ENCODE data around the gene ZMAT5. TPM values are rescaled to one million over a fixed set of nuclear protein-coding genes. Genes with fewer than 3 reads are reported as not detected.

ZMAT5 gene
- total and polyA plus RNA-seq, 9 of the 15 experiments (the other 6 are each of a cell fraction or from before 2014, with no cell fraction given), result 2.0 to 25.2 (median 11.9) TPM

DNA sequence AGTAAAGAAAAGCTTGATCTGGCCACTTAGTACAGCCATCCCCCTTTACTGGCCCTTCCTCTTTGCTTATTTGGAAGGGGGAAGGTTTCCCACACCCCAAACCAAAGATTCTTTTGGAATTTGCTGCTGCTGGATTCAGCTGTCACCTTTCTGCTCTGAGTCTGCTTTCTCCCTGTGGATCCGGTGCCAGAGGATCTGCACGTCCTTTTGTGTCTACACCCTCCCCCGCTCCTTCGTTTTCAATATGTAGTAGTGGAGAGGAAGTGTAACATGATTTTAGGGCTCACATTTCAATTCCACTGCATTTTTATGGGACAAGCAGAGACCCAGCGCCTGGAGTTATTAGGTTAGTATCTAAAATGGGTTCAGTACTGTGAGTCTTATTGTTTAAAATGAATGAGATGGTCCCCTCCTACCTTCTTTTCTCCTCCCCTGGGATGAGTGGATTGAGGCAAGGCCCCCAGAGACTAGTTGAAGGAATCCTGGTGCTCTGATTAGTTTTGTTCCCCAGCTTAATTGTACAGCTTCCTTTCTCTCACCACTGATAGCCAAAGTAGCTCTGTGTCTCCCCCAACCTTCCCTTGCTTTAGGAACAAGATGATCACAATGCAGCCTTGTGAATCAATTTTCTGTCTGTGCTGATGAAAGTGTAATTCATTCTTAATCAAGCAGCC, 77.5 kb downstream of the ZMAT5 start:
- Histone ChIP-seq H3K36me3 (ENCODE audit: control insufficient read depth, insufficient read depth, low read length) (peaks cover 25% of the 10 kb centered on the region; the same call in 1 of the 3 replicates), H3K9ac (ENCODE audit: insufficient read depth in 1 of 2, low read depth in 2 of 2, low read length in 2 of 2) (no peak overlapping the region), H3K4me2 (ENCODE audit: insufficient read depth, low read length) (no peak overlapping the region), H3K9me1 (ENCODE audit: control insufficient read depth, insufficient read depth, low read length) (peaks cover 2% of the 10 kb centered on the region), H3K4me3 (no peak overlapping the region), H4K20me1 (replicated peaks; ENCODE audit: control insufficient read depth, insufficient read depth, low read length) (no peaks in the 10 kb centered on the region), H2AFZ (ENCODE audit: low read depth, low read length) (no peak overlapping the region), H3K9me3 (replicated peaks; ENCODE audit: control insufficient read depth, insufficient read depth, low read depth, low read length) (no peaks in the 10 kb centered on the region), H3K79me2 (ENCODE audit: control insufficient read depth, insufficient read depth, low read length) (no peaks in the 10 kb centered on the region), H3K27ac (ENCODE audit: extremely low read depth, low read depth, low read length) (no peak overlapping the region), H3K27me3 (ENCODE audit: control insufficient read depth in 2 of 2, insufficient read depth in 2 of 2, low read length in 2 of 2) (no peaks in the 10 kb centered on the region), H3K4me1 (replicated peaks in 1 of 2; ENCODE audit: control insufficient read depth in 2 of 2, insufficient read depth in 2 of 2, low read length in 2 of 2) (peaks cover 0 to 13% of the 10 kb centered on the region in 2 experiments; a peak in 2 of 5 replicates)
- DNase-seq (ENCODE audit: extremely low read depth in 1 of 4, low spot score in 3 of 4) (no peak), ATAC-seq (no peak; the same call in 2 of the 3 replicates), FAIRE-seq (no peak)
- in situ Hi-C loops (cut with MboI), result loop anchor here (25.0 kb wide), 1 partner anchor 398 kb away; the partner anchor contains the start of gene HORMAD2
- intact Hi-C loops (cut with micrococcal nuclease), result no loop called here
- CTCF ChIA-PET (ENCODE audit: low intra/inter-chr PET ratio), result interaction anchor here (0.7 to 3.0 kb wide), 3 partner anchors 37 to 399 kb away, joined by 3 to 29 read pairs (median 9); no protein-coding TSS in a partner anchor
- no TSS peak for BruUV-seq (replicated peaks)
- no peak for TF ChIP-seq FOXK2 (conservative IDR thresholded peaks at IDR 0.05 in 1 of 2, IDR thresholded peaks at IDR 0.05 in 1 of 2; ENCODE audit: low read depth in 2 of 2)
- WGBS (ENCODE audit: insufficient coverage, low coverage, missing lambda C conversion rate), result 89% methylated on average over 5 of the region's 5 CpGs
- POLR2A ChIA-PET, result interaction anchor here (0.6 to 1.3 kb wide), 4 partner anchors 9 to 367 kb away, joined by 3 to 6 read pairs (median 4); no protein-coding TSS in a partner anchor

DNA sequence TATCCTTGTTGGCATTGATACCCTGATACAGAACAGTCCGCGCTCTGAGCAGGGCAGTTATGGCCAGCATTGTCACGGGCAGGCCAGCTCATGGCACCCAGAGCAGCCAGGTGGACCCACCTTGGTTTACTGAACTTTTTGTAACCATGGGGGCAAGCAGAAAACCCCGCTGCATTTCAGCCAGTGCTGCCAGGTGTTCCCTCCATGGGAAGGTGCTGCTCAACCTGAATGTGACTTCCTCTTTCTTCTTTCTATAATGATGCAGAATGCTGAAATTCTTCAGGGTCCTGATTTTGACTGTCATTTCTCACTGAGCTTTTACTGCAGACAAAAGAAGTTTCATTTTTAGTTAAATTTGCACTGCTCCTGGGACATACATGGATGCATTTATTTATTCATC, 82.6 kb downstream of the ZMAT5 start:
- in situ Hi-C loops (cut with MboI), result loop anchor here (25.0 kb wide), 1 partner anchor 403 kb away; the partner anchor contains the start of gene HORMAD2
- Histone ChIP-seq H3K9me1 (ENCODE audit: control insufficient read depth, insufficient read depth, low read length) (no peaks in the 10 kb centered on the region), H3K4me1 (replicated peaks in 1 of 2; ENCODE audit: control insufficient read depth in 2 of 2, insufficient read depth in 2 of 2, low read length in 2 of 2) (no peaks in the 10 kb centered on the region; a peak in 1 of 5 replicates), H3K4me3 (no peak overlapping the region), H3K27me3 (ENCODE audit: control insufficient read depth in 2 of 2, insufficient read depth in 2 of 2, low read length in 2 of 2) (no peaks in the 10 kb centered on the region), H4K20me1 (replicated peaks; ENCODE audit: control insufficient read depth, insufficient read depth, low read length) (no peaks in the 10 kb centered on the region), H3K79me2 (ENCODE audit: control insufficient read depth, insufficient read depth, low read length) (no peaks in the 10 kb centered on the region), H3K9ac (ENCODE audit: insufficient read depth in 1 of 2, low read depth in 2 of 2, low read length in 2 of 2) (no peak overlapping the region), H3K36me3 (ENCODE audit: control insufficient read depth, insufficient read depth, low read length) (peaks cover 50% of the 10 kb centered on the region; the same call in 2 of the 3 replicates), H3K4me2 (ENCODE audit: insufficient read depth, low read length) (no peak overlapping the region), H2AFZ (ENCODE audit: low read depth, low read length) (no peak overlapping the region), H3K9me3 (replicated peaks; ENCODE audit: control insufficient read depth, insufficient read depth, low read depth, low read length) (no peaks in the 10 kb centered on the region), H3K27ac (ENCODE audit: extremely low read depth, low read depth, low read length) (no peak overlapping the region)
- DNase-seq (ENCODE audit: extremely low read depth in 1 of 4, low spot score in 3 of 4), result no peak
- intact Hi-C loops (cut with micrococcal nuclease), result no loop called here
- TF ChIP-seq GTF2F1 (IDR thresholded peaks at IDR 0.05; ENCODE audit: low read depth, low read length) (no peak), ILF3 (IDR thresholded peaks at IDR 0.05; ENCODE audit: borderline replicate concordance) (no peak), SPI1 (IDR thresholded peaks at IDR 0.05; ENCODE audit: borderline replicate concordance, low read depth, low read length) (0 out of 2 replicates have a peak, but pooled peaks have one; percentile 17)
- TF ChIP-seq, protein P1, sequence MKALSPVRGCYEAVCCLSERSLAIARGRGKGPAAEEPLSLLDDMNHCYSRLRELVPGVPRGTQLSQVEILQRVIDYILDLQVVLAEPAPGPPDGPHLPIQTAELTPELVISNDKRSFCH (CRISPR knock-in tag; IDR thresholded peaks at IDR 0.05), result no peak
- TF ChIP-seq, protein P1 (tag; IDR thresholded peaks at IDR 0.05), result no peak
- ChIA-PET POLR2A (interaction anchor here (0.7 kb wide), 1 partner anchor 9 kb away, joined by 3 read pairs; no protein-coding TSS in a partner anchor), CTCF (ENCODE audit: low intra/inter-chr PET ratio) (no interaction called here)
- BruUV-seq (replicated peaks), result no TSS peak
- FAIRE-seq, result no peak
- 84% methylated on average over 4 of the region's 4 CpGs for WGBS (ENCODE audit: insufficient coverage, low coverage, missing lambda C conversion rate)
- ATAC-seq, result no peak
